Dermis microvascular lymphatic vessel endothelial cell (primary cell): ENCODE results near the gene EIF6. TPM values are rescaled to one million over a fixed set of nuclear protein-coding genes. Genes with fewer than 3 reads are reported as not detected.

Experiments used
- DNase-seq, 2 donors: peaks; one replicate each; pipeline versions ENCODE4 v3.0.0 to v3.0.0-alpha.2; 2010; ENCODE audit warnings: low read depth in 2 of 2
- total RNA-seq: library from RNA; depleted of rRNA; stranded (reverse); fragments of >200 nt; gene quantifications from 2 replicates; pipeline ENCODE4 v1.2.1, GENCODE V29; 2014

EIF6 gene
- total RNA-seq, 1 donor from 2014 or later, result 173 TPM

DNA sequence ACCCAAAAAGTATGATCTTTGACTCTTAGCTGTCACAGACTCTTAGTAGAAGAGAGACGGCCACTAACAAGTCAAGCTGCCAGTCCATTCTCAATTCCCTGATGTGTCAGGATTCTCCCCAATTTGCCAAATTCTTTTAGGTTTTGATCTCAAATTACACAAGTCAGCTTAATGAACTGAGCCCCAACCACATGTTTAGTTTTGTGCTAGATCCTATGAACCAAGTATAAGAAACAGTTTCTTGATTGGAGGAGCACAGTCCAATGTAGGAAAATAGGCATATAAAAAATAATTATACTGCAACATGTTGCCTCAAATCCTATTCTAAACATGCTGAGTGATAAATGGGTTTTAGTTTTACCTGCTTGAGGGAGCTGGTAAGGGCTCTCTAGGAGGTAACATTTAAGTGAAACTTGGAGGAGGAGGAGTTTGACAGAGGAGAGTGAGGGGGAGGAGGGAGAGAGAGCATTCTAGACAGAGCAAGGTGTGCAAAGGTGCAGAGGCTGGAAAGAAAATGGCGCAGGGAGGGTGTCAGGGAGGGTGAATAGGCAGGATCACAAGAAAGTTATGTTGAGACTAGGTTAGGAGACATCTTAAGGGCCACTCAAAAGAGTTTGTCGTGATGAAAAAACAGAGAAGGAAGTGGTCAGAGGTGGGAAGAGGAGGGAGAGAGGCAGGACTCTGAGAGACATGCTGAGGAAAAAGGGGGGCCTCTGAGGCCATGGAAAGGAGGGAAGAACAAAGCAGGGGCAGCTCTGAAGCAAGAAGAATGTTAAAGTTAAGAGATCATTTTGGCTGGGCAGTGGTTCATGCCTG lies 30.5 kb upstream of the EIF6 start:
- no peak for DNase-seq

DNA sequence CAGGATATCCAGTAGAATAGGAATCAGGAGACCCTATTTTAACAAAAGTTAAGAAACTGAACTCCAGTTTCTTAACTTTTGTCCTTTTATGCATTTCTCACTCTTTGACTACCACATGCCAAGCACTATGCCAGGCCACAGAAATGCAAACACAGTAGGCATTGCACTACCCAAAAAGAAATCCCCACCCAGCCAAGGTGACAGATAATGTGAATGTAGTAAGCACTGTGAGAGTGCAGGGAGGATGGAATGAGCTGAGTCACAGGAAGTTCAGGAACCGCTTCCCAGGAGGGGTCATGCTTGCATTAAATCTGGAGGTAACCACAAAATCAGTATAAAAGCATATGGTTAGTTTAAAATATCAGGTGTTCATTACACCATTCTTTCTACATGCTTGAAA lies 27.7 kb upstream of the EIF6 start:
- peak; percentile 40 to 78 for DNase-seq

DNA sequence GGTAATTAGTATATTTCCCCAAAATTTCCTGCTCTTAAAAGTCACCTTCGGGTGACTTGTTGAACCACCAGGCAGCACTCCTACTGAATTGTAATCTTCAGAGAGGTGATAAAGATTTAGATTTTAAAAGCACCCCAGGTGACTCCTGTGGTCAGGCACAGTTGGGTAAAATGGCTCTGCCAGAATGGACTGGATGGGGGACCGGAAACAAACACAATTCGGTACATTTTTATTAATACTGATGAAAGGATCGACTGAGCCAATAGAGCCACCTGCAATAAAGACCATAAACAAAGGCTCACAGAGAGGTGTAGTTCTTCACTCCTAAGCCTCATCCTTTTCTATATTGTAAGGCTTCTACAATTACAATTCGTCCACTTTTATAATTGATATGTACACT lies 27.2 kb upstream of the EIF6 start:
- DNase-seq, result no peak

GRCh38 chr20:35311409-35311808 lies 26.8 kb upstream of the EIF6 start:
- DNase-seq, result peak in 1 of 2 donors; percentile 46

GRCh38 chr20:35307666-35308653 lies 23.4 kb upstream of the EIF6 start:
- DNase-seq, result peak; percentile 33 to 75

GRCh38 chr20:35306931-35307517 lies 22.5 kb upstream of the EIF6 start:
- DNase-seq, result peak; percentile 31 to 81

DNA sequence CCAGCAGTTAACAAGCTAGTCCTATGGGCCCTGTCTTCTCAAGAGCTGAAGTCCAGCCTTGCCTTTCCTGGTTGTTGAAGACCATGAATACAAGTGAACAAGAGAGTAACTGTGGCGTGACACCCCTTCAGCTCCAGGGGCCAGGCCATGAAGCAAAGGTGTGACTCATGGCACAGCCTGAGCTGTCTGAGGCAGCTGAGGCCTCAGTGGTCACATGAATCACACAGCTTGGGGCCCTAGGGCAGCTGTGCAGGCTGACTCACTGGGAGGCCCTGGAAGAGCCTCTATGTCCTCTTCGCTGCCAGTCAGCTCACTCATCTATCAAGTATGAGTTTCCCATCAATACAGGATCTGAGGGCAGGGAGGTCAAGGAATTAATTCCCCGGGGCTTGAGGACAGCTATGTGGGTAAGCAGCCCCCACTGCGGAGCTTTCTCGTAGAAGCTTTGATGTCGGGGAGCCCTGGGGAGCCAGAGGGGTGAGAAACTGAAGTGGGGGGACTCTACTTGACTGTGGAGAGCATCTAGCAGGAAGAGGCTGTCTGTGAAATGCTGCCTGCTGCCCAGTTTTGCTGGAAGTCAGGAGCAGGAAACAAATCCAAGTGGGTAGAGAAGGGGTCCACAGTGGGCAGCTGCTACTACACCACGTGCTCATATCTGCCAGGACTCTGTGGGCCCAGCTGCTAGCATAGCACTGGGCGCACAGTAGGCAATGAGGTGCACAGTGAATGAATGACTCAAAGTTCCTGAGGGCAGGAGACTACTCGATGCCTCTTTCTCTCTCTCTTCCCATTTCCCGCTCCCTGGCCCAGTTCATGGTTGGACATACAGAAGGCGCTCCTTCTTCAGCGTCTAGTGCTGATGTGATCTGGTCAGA lies 21.3 kb upstream of the EIF6 start:
- peak; percentile 72 to 99 for DNase-seq

GRCh38 chr20:35304956-35305355 lies 20.4 kb upstream of the EIF6 start:
- DNase-seq, result no peak

DNA sequence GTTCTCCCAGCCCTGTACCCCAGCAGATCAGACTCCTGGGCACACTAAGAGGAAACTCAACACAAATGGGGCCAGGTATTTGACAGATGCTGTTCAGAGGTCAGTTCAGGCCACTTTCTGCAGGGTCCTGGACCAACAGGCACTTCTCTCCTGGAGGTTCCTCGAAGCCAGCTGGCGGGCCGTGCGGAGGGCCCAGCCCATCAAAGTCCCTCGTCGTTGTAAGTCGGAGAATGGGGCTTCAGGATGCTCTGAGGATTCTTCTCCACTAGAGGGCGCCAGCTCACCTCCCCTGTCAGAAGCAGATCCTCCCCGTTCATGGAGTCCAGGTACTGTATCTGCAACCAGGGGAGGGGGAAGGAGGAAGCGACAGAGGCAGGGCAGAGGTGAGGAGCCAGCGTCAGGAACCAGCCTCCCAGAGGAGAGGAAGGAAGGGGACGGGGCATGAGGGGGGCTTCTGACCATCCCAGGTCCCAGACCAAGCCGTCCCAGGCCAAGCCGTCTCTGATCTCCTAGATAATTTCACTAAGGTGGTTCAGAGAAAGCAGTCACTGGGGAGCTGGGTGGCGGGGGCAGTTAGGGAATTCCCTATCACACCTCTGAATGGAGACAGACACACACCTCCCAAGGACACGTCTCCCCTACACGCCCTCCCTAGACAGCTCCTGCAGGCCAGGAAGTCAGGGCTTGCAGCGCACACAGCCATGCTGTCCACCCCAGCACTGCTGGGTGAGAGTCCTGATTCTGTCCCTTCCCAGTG lies 19.3 kb upstream of the EIF6 start:
- peak; percentile 74 to 91 for DNase-seq

- DNase-seq, result no peak
Observed at GRCh38 chr20:35303382-35303734, 18.8 kb upstream of the EIF6 start.

DNA sequence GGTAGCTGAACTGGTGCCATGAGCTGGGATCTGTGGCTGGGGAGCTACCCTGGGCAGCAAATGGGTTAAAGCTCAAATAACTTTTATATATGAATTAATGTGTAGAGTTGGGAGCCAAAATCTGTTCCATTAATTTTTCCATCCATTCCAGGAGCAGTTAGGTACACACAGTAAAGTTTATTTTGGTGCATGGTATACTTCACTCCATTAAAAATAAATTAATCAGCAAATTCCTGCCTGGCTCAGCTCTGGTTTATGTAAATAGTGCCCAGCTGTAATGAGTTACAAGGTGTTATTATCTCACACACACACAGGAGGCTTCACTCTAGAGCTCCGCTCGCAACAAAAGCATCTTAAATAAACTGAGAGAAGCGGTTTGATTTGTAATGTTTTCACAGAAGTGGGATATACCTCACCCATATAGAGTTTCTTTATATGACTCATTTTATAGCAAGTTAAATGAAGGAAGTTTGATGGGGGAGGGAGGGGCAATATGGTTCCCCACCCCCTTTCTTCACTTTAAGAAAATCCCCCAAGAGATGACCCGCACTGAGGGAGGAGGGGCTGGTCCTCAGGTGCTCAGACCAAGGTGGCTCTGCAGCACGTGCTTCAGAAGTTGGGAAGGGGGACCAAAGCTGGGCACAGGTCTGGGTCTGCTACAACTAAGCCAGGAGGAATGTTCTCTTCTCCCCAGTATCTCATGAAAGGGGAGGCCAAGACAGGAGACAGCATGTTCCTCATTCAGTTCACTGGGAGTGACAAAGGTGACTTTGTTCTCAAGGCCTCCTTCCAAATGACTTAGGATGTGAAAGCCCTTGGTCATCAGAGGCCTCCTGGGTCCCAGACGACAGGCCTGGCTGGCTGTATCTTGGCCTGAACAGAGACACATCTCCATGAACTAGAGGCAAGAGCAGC lies 18.1 kb upstream of the EIF6 start:
- DNase-seq, result peak in 1 of 2 donors; percentile 36

DNA sequence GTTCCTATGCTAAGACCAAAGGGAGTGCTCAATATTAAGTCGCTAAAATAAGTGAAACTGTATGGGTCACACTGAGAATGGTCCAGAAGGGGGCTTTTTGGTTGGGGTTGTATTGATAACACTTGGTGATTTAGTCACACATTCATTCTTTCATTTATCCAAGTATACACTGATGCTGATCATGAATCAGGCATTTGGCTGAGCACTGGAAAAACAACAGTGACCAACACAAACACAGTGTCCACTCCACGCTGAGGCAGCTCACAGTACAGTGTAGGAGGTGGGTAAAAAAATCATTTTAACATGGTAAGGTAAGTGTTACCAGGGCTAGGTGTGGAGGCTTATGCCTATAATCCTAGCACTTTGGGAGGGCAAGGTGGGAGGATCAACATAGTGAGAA lies 16.9 kb upstream of the EIF6 start:
- no peak for DNase-seq

DNA sequence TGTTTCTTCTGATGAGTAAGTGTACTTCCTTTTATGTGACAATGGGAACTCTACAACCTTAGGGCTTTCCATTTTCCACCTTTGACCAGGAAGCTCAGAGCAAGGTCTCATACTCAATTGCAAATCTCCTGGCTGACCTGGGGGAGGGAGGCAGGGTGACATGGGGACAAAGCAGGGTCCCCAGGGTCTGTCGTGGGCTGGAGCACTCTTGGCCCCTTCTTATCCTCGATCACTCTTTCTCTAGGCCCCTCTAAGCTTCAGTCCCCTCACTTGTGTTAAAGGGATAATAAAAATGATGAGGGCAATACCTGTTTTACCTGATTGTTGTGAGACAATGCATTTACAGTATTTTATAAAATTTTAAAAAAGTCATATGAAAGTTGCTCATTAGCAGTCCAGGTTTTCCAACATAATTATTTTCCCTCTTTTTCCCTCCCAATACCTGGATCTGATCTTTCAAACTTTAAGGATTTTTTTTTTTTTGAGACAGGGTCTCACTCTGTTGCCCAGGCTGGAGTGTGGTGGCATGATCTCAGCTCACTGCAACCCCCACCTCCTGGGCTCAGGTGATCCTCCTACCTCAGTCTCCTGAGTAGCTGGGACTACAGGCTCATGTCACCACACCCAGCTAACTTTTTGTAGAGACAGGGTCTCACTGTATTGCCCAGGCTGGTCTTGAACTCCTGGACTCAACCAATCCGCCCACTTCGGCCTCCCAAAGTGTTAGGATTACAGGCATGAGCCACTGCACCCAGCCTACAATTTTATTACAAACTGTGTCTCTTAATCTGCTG lies 16.1 kb upstream of the EIF6 start:
- no peak for DNase-seq

GRCh38 chr20:35299780-35300179 lies 15.2 kb upstream of the EIF6 start:
- DNase-seq, result no peak

DNA sequence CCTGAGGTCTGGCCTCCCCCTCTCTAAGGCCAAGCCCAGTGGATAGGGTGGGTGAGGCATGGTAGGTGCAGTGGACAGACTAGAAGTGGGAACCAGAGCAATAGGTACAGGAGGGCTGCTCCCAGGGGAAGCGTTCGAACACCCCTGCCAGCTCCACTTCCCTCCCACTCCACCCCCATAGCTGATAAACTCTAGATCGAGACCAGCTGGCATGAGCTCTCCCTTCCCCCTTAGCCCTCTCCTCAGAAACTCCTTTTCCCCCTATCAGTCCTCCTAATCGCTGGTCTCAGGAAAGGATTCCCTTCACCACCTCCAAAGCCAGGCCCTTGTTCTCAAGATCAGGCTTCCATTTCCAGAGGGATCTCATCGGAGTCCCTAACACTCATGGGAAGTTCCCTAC lies 13.7 kb upstream of the EIF6 start:
- no peak for DNase-seq

DNA sequence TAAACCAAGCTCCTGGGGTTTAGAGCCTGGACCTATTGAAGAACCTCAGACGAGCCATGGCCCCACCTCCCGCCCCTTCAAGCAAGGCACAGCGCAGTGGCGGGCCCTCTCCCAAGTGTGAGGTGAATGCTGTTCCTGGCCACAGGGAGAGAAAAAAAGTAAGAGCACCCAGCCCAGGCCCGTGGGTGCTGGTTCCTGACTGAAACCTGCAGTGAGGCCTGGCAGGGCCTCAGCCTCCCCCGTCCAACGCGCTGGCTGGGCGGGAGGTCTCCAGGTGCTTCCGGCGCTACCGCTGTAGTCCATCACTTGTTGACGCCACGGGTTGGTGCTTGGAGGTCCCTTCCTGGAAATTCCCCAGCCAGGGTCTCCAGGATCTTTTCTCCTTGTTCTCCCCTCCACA lies 13.2 kb upstream of the EIF6 start:
- no peak for DNase-seq

DNA sequence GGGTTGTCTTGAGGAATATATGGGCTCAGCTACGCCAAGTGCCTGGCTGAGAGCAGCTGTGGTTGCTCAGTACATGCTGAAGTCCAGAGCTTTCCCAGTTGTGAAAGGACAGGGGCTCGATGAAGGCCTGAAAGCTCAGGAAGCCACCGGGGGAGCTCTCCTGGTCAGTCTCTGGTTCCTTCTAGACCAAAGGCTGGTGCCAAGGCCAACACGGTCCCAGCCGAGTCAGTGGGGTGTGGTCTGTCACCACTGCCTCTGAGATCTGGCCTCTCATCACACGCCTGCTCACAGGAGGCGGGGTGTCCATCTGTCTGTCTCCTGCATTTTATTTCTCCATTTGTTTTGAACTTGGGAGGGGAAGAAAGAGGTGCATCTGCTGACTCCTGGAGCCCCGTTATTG lies 12.6 kb upstream of the EIF6 start:
- DNase-seq, result no peak

DNA sequence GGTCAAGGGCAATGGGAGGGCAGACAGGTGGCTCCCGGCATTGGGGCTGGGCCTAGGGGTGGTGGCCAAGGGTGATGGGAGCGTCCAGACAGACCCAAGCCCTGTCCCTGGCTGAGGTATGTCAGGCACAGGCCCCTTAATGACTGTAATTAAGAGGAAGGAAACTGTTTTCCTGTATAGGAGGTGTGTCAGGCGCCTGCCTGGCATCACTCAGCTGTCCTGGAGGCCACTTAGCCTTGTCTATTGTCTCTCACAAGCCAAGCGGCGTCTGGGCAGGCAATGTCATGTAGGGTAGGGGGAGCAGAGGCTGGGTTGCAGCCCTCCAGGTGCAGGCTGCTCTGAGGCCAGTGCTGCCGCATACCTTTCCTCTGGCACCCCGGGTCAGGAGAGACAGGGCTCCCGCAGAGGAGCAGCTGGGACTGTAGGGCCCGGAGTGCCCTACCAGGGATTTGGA lies 11.6 kb upstream of the EIF6 start:
- DNase-seq, result no peak
